Ovary (tissue), 3 donors: Measurements from ENCODE around the gene KLRF2.

ENCODE experiments used
- CTCF ChIP-seq, 3 donors: fragments of 450-650 bp in 2 of 3; fragments of 200-600 bp in 1 of 3; IDR thresholded peaks; one replicate each; pipeline versions ENCODE4 v1.5.1 to v1.8.0; 2016 to 2022; ENCODE audit warnings: antibody characterized with exemption in 3 of 3, mild to moderate bottlenecking in 1 of 3
- EP300 ChIP-seq: sonication (generic); formaldehyde crosslinking; IDR thresholded peaks from one replicate; pipeline ENCODE4 v1.6.1; 2017; ENCODE audit warnings: antibody characterized with exemption
- POLR2A ChIP-seq: fragments of 450-650 bp; IDR thresholded peaks from one replicate; pipeline ENCODE4 v1.6.1; 2017; ENCODE audit warnings: antibody characterized with exemption, mild to moderate bottlenecking, moderate library complexity
- donor health status: DM: no; HTN: no; CAD: no.

- no peak for TF ChIP-seq EP300
- no peak for TF ChIP-seq CTCF (IDR thresholded peaks at IDR 0.05)
- TF ChIP-seq POLR2A: no peak
Measured at GRCh38 chr12:9872742-9873141, 8.5 kb upstream of the KLRF2 start.
